ENCODE data around the gene SSR2. TPM values are rescaled to one million over a fixed set of nuclear protein-coding genes. Genes with fewer than 3 reads are reported as not detected.

SSR2 gene
- total and polyA plus RNA-seq, 2 donors from 2014 or later: 175 to 300 TPM

GRCh38 chr1:156051011-156051725 lies 30.4 kb upstream of the SSR2 start:
- no peak for DNase-seq
- no peak for FAIRE-seq
- Histone ChIP-seq H3K4me3 (ENCODE audit: low read length in 3 of 3) (no peak overlapping the region), H3K27ac (ENCODE audit: low read depth in 2 of 2, low read length in 2 of 2) (no peak overlapping the region), H3K27me3 (ENCODE audit: control insufficient read depth, insufficient read depth, low read length) (no peaks in the 10 kb centered on the region), H3K9me3 (ENCODE audit: control insufficient read depth in 2 of 3, insufficient read depth in 1 of 3, low read length in 3 of 3) (no peaks in the 10 kb centered on the region), H3K36me3 (ENCODE audit: control insufficient read depth in 2 of 3, insufficient read depth in 3 of 3, low read length in 3 of 3) (peaks cover 0 to 7% (median 4%) of the 10 kb centered on the region in 3 donors), H3K9ac (ENCODE audit: low read length in 3 of 3) (no peak overlapping the region), H3K4me1 (ENCODE audit: control insufficient read depth in 2 of 3, insufficient read depth in 2 of 3, low read depth in 1 of 3, low read length in 3 of 3) (peaks cover 0 to 7% (median 6%) of the 10 kb centered on the region in 3 donors)
- intact Hi-C loops (cut with DNase I): no loop called here
- no peak for TF ChIP-seq CTCF (IDR thresholded peaks at IDR 0.05; ENCODE audit: borderline replicate concordance, extremely low read depth, insufficient read depth)

GRCh38 chr1:156050376-156050775 lies 29.6 kb upstream of the SSR2 start:
- no peak for FAIRE-seq
- H3K27ac ChIP-seq (ENCODE audit: low read depth in 2 of 2, low read length in 2 of 2): no peak overlapping the region

GRCh38 chr1:156048663-156049258 lies 28.0 kb upstream of the SSR2 start:
- H3K36me3 ChIP-seq (ENCODE audit: control insufficient read depth in 2 of 3, insufficient read depth in 3 of 3, low read length in 3 of 3): peaks cover 0 to 7% (median 4%) of the 10 kb centered on the region in 3 donors
- FAIRE-seq: no peak

More at GRCh38 chr1:156050376-156050775, 29.6 kb upstream of the SSR2 start:
- Histone ChIP-seq H3K9me3 (ENCODE audit: control insufficient read depth in 2 of 3, insufficient read depth in 1 of 3, low read length in 3 of 3) (no peaks in the 10 kb centered on the region), H3K36me3 (ENCODE audit: control insufficient read depth in 2 of 3, insufficient read depth in 3 of 3, low read length in 3 of 3) (peaks cover 0 to 7% (median 4%) of the 10 kb centered on the region in 3 donors), H3K4me3 (ENCODE audit: low read length in 3 of 3) (no peak overlapping the region), H3K27me3 (ENCODE audit: control insufficient read depth, insufficient read depth, low read length) (no peaks in the 10 kb centered on the region), H3K4me1 (ENCODE audit: control insufficient read depth in 2 of 3, insufficient read depth in 2 of 3, low read depth in 1 of 3, low read length in 3 of 3) (peaks cover 0 to 3% (median 1%) of the 10 kb centered on the region in 3 donors), H3K9ac (ENCODE audit: low read length in 3 of 3) (no peak overlapping the region)
- DNase-seq: no peak
- no peak for TF ChIP-seq CTCF (IDR thresholded peaks at IDR 0.05; ENCODE audit: borderline replicate concordance, extremely low read depth, insufficient read depth)
- intact Hi-C loops (cut with DNase I): no loop called here

More at GRCh38 chr1:156048663-156049258, 28.0 kb upstream of the SSR2 start:
- Histone ChIP-seq H3K4me1 (ENCODE audit: control insufficient read depth in 2 of 3, insufficient read depth in 2 of 3, low read depth in 1 of 3, low read length in 3 of 3) (no peaks in the 10 kb centered on the region), H3K27me3 (ENCODE audit: control insufficient read depth, insufficient read depth, low read length) (no peaks in the 10 kb centered on the region), H3K27ac (ENCODE audit: low read depth in 2 of 2, low read length in 2 of 2) (no peak overlapping the region), H3K9me3 (ENCODE audit: control insufficient read depth in 2 of 3, insufficient read depth in 1 of 3, low read length in 3 of 3) (no peaks in the 10 kb centered on the region), H3K9ac (ENCODE audit: low read length in 3 of 3) (no peak overlapping the region), H3K4me3 (ENCODE audit: low read length in 3 of 3) (no peak overlapping the region)
- intact Hi-C loops (cut with DNase I): no loop called here
- no peak for TF ChIP-seq CTCF (IDR thresholded peaks at IDR 0.05; ENCODE audit: borderline replicate concordance, extremely low read depth, insufficient read depth)
- DNase-seq: no peak

All from kidney (tissue), 14 donors.